GM12875 (cell line): ENCODE data around the gene EVI5L.
"Not testable (repeated sequence)": the region's sequence is repeated elsewhere in the genome, so short reads cannot be mapped to it uniquely, and the experiment has no call there.

Experiments
- H3K4me3 ChIP-seq: one replicate; pipeline ENCODE4 v1.5.1; 2011; ENCODE audit warnings: low read depth, low read length, control low read depth
- TF ChIP-seq, protein P1 (sequence below): IDR thresholded peaks from 2 replicates; pipeline ENCODE4 v1.5.1; 2011; ENCODE audit warnings: low read depth, mild to moderate bottlenecking, control low read depth, inconsistent platforms, low read length, moderate library complexity, borderline replicate concordance; ENCODE audit not compliant: insufficient read depth

EVI5L gene

DNA sequence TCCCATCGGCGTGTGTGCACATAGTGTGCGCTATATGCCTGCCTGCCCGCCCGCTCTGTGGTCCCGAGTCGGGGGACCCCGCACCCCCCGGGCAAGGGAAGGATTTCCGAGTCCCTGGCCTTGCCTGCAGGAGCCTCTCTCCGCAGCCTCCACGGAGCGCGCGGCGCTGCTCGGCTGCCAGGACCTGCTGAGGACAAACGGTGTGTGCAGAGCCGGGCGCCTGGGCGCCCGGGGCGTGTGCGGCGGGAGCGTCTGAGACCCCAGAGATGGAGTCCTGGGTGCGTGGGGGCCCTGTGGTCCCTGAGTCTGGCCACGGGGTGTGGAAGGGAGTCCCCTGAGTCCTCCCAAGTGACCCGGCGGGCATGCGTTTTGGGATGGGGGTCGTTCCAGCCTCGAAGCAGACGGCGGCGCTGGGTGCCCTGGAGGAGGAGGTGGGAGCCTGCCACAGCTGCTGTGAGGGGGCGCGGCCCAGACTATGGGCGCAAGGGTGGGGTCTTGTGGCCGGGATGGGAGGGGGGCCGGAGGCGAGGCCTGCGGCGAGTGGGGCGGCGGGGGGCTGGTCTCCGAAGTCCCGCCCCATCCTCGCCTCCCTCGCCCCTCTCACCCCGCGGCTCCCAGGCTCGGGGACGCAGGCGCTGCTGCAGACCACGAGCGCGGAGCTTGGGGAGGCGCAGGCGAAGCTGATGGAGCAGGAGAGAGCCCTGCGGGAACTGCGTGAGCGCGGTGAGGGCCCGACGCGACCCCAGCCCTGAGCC is 41.7 kb upstream of the EVI5L start:
- no peak overlapping the region for H3K4me3 ChIP-seq
- TF ChIP-seq, protein P1, sequence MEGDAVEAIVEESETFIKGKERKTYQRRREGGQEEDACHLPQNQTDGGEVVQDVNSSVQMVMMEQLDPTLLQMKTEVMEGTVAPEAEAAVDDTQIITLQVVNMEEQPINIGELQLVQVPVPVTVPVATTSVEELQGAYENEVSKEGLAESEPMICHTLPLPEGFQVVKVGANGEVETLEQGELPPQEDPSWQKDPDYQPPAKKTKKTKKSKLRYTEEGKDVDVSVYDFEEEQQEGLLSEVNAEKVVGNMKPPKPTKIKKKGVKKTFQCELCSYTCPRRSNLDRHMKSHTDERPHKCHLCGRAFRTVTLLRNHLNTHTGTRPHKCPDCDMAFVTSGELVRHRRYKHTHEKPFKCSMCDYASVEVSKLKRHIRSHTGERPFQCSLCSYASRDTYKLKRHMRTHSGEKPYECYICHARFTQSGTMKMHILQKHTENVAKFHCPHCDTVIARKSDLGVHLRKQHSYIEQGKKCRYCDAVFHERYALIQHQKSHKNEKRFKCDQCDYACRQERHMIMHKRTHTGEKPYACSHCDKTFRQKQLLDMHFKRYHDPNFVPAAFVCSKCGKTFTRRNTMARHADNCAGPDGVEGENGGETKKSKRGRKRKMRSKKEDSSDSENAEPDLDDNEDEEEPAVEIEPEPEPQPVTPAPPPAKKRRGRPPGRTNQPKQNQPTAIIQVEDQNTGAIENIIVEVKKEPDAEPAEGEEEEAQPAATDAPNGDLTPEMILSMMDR, result no peak

DNA sequence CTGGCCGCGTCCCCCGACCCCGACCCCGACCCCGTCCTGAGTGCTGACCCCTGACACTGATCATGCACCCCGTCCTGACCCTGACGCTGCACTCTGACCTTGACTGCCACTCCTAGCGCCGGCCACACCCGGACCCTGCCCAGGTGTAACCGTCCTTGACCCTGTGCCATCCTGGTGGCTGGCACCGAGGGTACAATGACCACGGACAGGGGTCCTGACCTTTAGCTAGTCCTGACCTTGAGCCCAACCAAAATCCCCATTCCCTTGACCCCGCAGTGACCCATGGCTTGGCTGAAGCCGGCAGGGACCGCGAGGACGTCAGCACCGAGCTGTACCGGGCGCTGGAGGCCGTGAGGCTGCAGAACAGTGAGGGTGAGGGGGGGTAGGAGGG is 41.1 kb upstream of the EVI5L start:
- TF ChIP-seq, protein P1, result no peak
- H3K4me3 ChIP-seq, result no peak overlapping the region

DNA sequence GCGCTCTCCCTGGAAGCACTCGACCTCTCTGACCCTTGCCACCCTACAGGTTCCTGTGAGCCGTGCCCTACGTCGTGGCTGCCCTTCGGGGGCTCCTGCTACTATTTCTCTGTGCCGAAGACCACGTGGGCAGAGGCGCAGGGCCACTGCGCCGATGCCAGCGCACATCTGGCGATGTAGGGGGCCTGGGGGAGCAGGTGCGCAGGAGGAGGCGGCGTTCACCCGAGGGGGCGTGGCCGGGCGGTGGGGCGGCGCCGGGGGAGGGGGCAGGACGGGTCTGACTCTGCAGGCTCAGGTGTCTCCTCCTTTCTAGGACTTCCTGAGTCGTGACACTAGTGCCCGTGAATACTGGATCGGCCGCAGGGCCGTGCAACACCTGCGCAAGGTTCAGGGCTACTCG is 40.6 kb upstream of the EVI5L start:
- TF ChIP-seq, protein P1, result no peak
- no peak overlapping the region for H3K4me3 ChIP-seq

DNA sequence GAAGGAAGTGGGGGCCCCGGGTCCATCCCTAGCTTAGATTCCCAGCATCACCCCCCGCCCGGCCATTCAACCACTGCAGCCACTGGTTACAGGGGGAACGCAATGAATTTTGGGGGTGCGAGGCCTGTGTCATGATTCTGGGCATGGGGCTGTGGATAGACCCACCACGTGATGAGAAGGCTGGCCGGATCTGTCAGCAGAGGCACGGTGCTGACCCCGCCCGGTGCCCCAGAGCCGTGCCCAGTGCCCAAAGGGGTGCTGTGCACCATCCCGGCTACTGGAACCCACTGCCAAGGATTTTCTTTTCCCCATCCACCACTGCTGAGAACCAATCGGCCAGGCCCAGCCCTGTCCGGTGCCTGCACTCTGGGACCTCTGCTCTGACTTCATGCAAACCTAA is 39.6 kb upstream of the EVI5L start:
- TF ChIP-seq, protein P1, result no peak
- H3K4me3 ChIP-seq, result no peak overlapping the region

GRCh38 chr19:7792281-7792680 is 37.7 kb upstream of the EVI5L start:
- TF ChIP-seq, protein P1, result no peak
- H3K4me3 ChIP-seq, result no peak overlapping the region

DNA sequence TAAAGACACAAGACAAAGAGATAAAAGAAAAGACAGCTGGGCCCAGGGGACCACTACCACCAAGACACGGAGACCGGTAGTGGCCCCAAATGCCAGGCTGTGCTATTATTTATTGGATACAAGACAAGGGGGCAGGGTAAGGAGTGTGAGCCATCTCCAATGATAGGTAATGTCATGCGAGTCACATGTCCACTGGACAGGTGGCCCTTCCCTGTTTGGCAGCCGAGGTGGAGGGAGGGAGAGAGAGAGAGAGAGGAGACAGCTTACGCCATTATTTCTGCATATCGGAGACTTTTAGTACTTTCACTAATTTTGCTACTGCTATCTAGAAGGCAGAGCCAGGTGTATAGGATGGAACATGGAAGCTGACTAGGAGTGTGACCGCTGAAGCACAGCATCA is 37.3 kb upstream of the EVI5L start:
- H3K4me3 ChIP-seq, result not testable (repeated sequence)

DNA sequence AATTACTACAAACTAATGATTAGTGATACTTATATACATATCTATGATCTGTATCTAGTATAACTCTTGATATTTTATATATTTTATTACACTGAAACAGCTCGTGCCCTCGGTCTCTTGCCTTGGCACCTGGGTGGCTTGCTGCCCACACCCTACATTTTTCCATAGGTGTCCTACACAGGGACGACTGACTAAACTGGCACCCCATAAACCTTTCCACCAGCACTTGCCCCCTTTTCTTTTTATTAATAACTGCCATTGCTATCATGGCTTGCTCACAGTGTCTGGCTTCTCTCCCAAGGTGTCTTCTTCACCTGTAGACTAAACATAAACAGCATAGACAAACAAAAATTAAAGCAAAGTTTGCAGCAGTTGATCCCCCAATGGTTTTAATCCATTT is 36.5 kb upstream of the EVI5L start:
- TF ChIP-seq, protein P1, result no peak
- no peak overlapping the region for H3K4me3 ChIP-seq

DNA sequence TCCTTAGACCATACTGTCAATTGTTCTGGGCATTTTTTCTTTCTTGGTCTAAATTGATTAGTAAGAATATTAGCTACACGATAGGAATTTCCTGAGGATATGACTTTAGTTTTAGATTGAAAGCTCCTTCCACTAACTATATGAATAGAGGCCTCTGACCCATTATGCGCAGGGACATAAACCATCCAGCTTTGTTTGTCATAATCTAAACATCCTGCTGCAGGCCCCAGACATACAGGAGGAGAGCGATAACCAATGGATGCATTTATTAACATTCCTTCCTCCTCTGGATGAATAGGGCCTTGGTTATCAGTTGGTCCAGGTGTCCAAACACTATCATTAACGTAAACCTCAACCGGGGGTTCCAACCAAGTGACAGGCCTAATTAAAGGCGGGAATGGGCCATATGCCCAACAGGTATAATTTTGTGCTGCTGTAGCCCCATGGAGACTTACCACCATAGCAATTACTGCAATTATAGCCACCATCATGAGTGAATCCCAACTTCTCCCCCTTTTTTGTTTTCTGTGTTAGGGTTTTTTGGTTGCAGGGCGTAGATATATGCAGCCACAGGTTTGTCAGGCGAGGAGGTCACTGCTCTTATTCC is 34.4 kb upstream of the EVI5L start:
- TF ChIP-seq, protein P1, result no peak
- no peak overlapping the region for H3K4me3 ChIP-seq
